NCI-H1105 (cell line): Measurements from ENCODE around the gene IVNS1ABP.
"Not testable (repeated sequence)": the region's sequence is repeated elsewhere in the genome, so short reads cannot be mapped to it uniquely, and the experiment has no call there.

Experiments
- DNase-seq: peaks from one replicate; lab custom pipeline; 2025; lab: John Stamatoyannopoulos, UW

Gene IVNS1ABP

GRCh38 chr1:185252404-185252803 lies 64.6 kb downstream of the IVNS1ABP start:
- DNase-seq, result not testable (repeated sequence)

GRCh38 chr1:185251928-185252327 lies 65.1 kb downstream of the IVNS1ABP start:
- not testable (repeated sequence) for DNase-seq

GRCh38 chr1:185250063-185250462 lies 67.0 kb downstream of the IVNS1ABP start:
- DNase-seq, result no peak

GRCh38 chr1:185249563-185249962 lies 67.5 kb downstream of the IVNS1ABP start:
- DNase-seq, result no peak
